Trophoblast cell (in vitro differentiated cells and primary cell): ENCODE measurements around the gene EXTL1.
A peak's percentile ranks its signal among the peaks of the same experiment; 100 is the strongest.

Experiments
- DNase-seq, 2 donors: peaks; one replicate each; pipeline ENCODE4 v3.0.0-alpha.2; 2016
- H2AFZ ChIP-seq: 2 replicates; pipeline ENCODE4 v1.6.1; 2013; ENCODE audit warnings: low read length, moderate library complexity, mild to moderate bottlenecking; ENCODE audit not compliant: insufficient read depth, poor library complexity
- H2AK5ac ChIP-seq: 2 replicates; pipeline ENCODE4 v1.6.1; 2013; ENCODE audit warnings: mild to moderate bottlenecking, low read length
- H2BK120ac ChIP-seq: 2 replicates; pipeline ENCODE4 v1.6.1; 2013; ENCODE audit warnings: low read length, mild to moderate bottlenecking, moderate library complexity; ENCODE audit not compliant: insufficient read depth, poor library complexity
- H2BK12ac ChIP-seq: 2 replicates; pipeline ENCODE4 v1.6.1; 2013; ENCODE audit warnings: mild to moderate bottlenecking, low read length, moderate library complexity
- H2BK5ac ChIP-seq: 2 replicates; pipeline ENCODE4 v1.6.1; 2013; ENCODE audit warnings: low read length, low read depth, moderate library complexity, mild to moderate bottlenecking; ENCODE audit not compliant: poor library complexity
- H3K14ac ChIP-seq: 2 replicates; pipeline ENCODE4 v1.6.1; 2013; ENCODE audit warnings: mild to moderate bottlenecking, low read length
- H3K18ac ChIP-seq: 2 replicates; pipeline ENCODE4 v1.6.1; 2013; ENCODE audit warnings: mild to moderate bottlenecking, low read length
- H3K23ac ChIP-seq: 2 replicates; pipeline ENCODE4 v1.6.1; 2013; ENCODE audit warnings: low read length
- H3K27ac ChIP-seq: 2 replicates; pipeline ENCODE4 v1.5.1; 2013; ENCODE audit warnings: low read depth, mild to moderate bottlenecking, inconsistent platforms, low read length, moderate library complexity
- H3K27me3 ChIP-seq: 2 replicates; pipeline ENCODE4 v1.6.1; 2013; ENCODE audit warnings: inconsistent platforms, mild to moderate bottlenecking, low read length, moderate library complexity; ENCODE audit not compliant: insufficient read depth
- H3K36me3 ChIP-seq, 2 experiments: 1 replicate in 1 of 2; 2 replicates in 1 of 2; pipeline ENCODE4 v1.6.1; 2013; ENCODE audit warnings: low read length in 2 of 2, mild to moderate bottlenecking in 2 of 2, moderate library complexity in 1 of 2; ENCODE audit not compliant: insufficient read depth in 2 of 2, control insufficient read depth in 1 of 2
- H3K4ac ChIP-seq: 2 replicates; pipeline ENCODE4 v1.6.1; 2013; ENCODE audit warnings: low read depth, mild to moderate bottlenecking, low read length, moderate library complexity
- H3K4me1 ChIP-seq, 2 experiments: 1 replicate in 1 of 2; 2 replicates in 1 of 2; pipeline ENCODE4 v1.6.1; 2013; ENCODE audit warnings: low read length in 2 of 2, mild to moderate bottlenecking in 2 of 2, moderate library complexity in 1 of 2; ENCODE audit not compliant: insufficient read depth in 2 of 2, control insufficient read depth in 1 of 2
- H3K4me2 ChIP-seq: 2 replicates; pipeline ENCODE4 v1.6.1; 2013; ENCODE audit warnings: inconsistent platforms, mild to moderate bottlenecking, low read length, moderate library complexity
- H3K4me3 ChIP-seq: 2 replicates; pipeline ENCODE4 v1.5.1; 2013; ENCODE audit warnings: mild to moderate bottlenecking, low read depth, low read length, inconsistent platforms
- H3K79me1 ChIP-seq: one replicate; pipeline ENCODE4 v1.6.1; 2013; ENCODE audit warnings: low read length
- H3K79me2 ChIP-seq: 2 replicates; pipeline ENCODE4 v1.6.1; 2013; ENCODE audit warnings: low read length, mild to moderate bottlenecking; ENCODE audit not compliant: control insufficient read depth, insufficient read depth, poor library complexity
- H3K9ac ChIP-seq: 2 replicates; pipeline ENCODE4 v1.6.1; 2013; ENCODE audit warnings: mild to moderate bottlenecking, low read length
- H3K9me3 ChIP-seq: 2 replicates; pipeline ENCODE4 v1.6.1; 2013; ENCODE audit warnings: low read depth, mild to moderate bottlenecking, control low read depth, inconsistent platforms, low read length; ENCODE audit not compliant: insufficient read depth
- H4K12ac ChIP-seq: 2 replicates; pipeline ENCODE4 v1.6.1; 2013; ENCODE audit warnings: low read depth, mild to moderate bottlenecking, low read length, moderate library complexity
- H4K8ac ChIP-seq: 2 replicates; pipeline ENCODE4 v1.6.1; 2013; ENCODE audit warnings: low read depth, mild to moderate bottlenecking, low read length, moderate library complexity
- H4K91ac ChIP-seq: one replicate; pipeline ENCODE4 v1.6.1; 2013; ENCODE audit warnings: low read depth, mild to moderate bottlenecking, low read length, moderate library complexity
- WGBS: extraction: QIAGEN DNeasy Blood & Tissue Kit; methylation state at CpG from one replicate; pipeline ENCODE4 v1.1.7; 2013; ENCODE audit warnings: missing lambda C conversion rate; ENCODE audit not compliant: insufficient read length, insufficient coverage; ENCODE audit errors: extremely low coverage; 5-methylcytosine and 5-hydroxymethylcytosine counted together

The EXTL1 gene

GRCh38 chr1:26017606-26018005 lies 4.0 kb upstream of the EXTL1 start:
- no peak overlapping the region for H3K4me3 ChIP-seq
- no peak overlapping the region for H2BK12ac ChIP-seq
- H4K12ac ChIP-seq: no peak overlapping the region
- peak; percentile 94 to 95 for DNase-seq
- H3K36me3 ChIP-seq: no peaks in the 10 kb centered on the region
- no peak overlapping the region for H4K8ac ChIP-seq
- no peak overlapping the region for H4K91ac ChIP-seq
- no peak overlapping the region for H2BK120ac ChIP-seq
- peaks cover 17 to 27% of the 10 kb centered on the region in 2 experiments for H3K4me1 ChIP-seq
- no peak overlapping the region for H3K4me2 ChIP-seq
- no CpG with 5 or more reads among the region's 6 CpGs for WGBS
- no peak overlapping the region for H3K23ac ChIP-seq
- H3K18ac ChIP-seq: no peak overlapping the region
- no peak overlapping the region for H2AK5ac ChIP-seq
- no peaks in the 10 kb centered on the region for H3K79me2 ChIP-seq
- H3K79me1 ChIP-seq: peaks cover 3% of the 10 kb centered on the region
- no peak overlapping the region for H3K27ac ChIP-seq
- no peak overlapping the region for H2BK5ac ChIP-seq
- H2AFZ ChIP-seq: no peak overlapping the region
- H3K27me3 ChIP-seq: no peaks in the 10 kb centered on the region
- no peak overlapping the region for H3K4ac ChIP-seq
- no peak overlapping the region for H3K9ac ChIP-seq
- no peak overlapping the region for H3K14ac ChIP-seq
- no peaks in the 10 kb centered on the region for H3K9me3 ChIP-seq

GRCh38 chr1:26019641-26020315 lies 1.8 kb upstream of the EXTL1 start:
- Histone ChIP-seq H3K4me1 (peaks cover 17 to 27% of the 10 kb centered on the region in 2 experiments), H2AK5ac (peak overlapping the region; percentile 18), H2BK5ac (no peak overlapping the region), H3K36me3 (no peaks in the 10 kb centered on the region), H2BK120ac (no peak overlapping the region), H4K91ac (peak overlapping the region; percentile 21), H3K4me3 (no peak overlapping the region), H3K4me2 (no peak overlapping the region), H4K8ac (no peak overlapping the region), H3K23ac (no peak overlapping the region), H3K27ac (no peak overlapping the region), H3K79me2 (no peaks in the 10 kb centered on the region), H2AFZ (no peak overlapping the region), H3K79me1 (peaks cover 3% of the 10 kb centered on the region), H3K4ac (no peak overlapping the region), H2BK12ac (no peak overlapping the region), H3K14ac (no peak overlapping the region), H4K12ac (no peak overlapping the region), H3K27me3 (no peaks in the 10 kb centered on the region), H3K9ac (no peak overlapping the region), H3K9me3 (no peaks in the 10 kb centered on the region), H3K18ac (no peak overlapping the region)
- WGBS: no CpG with 5 or more reads among the region's 8 CpGs
- DNase-seq: peak in 1 of 2 donors; percentile 49

GRCh38 chr1:26020330-26020768 lies 1.2 kb upstream of the EXTL1 start:
- H4K91ac ChIP-seq: no peak overlapping the region

GRCh38 chr1:26020941-26021646 lies 481 bp upstream of the EXTL1 start:
- Histone ChIP-seq H3K14ac (no peak overlapping the region), H3K27ac (no peak overlapping the region), H2BK5ac (no peak overlapping the region), H3K23ac (no peak overlapping the region), H2AK5ac (no peak overlapping the region), H3K4me3 (no peak overlapping the region), H3K4me2 (no peak overlapping the region), H3K4ac (no peak overlapping the region), H3K79me1 (peaks cover 3% of the 10 kb centered on the region), H3K79me2 (no peaks in the 10 kb centered on the region), H4K8ac (no peak overlapping the region), H3K9me3 (no peaks in the 10 kb centered on the region), H3K27me3 (no peaks in the 10 kb centered on the region), H3K18ac (no peak overlapping the region), H4K91ac (no peak overlapping the region), H3K9ac (no peak overlapping the region), H3K4me1 (peaks cover 17 to 27% of the 10 kb centered on the region in 2 experiments), H2BK12ac (no peak overlapping the region), H2BK120ac (no peak overlapping the region), H3K36me3 (no peaks in the 10 kb centered on the region), H4K12ac (no peak overlapping the region), H2AFZ (no peak overlapping the region)
- no peak for DNase-seq
- no CpG with 5 or more reads among the region's 6 CpGs for WGBS

More at GRCh38 chr1:26020330-26020768, 1.2 kb upstream of the EXTL1 start:
- no peak overlapping the region for H3K27ac ChIP-seq
- H3K4me1 ChIP-seq: peaks cover 17 to 27% of the 10 kb centered on the region in 2 experiments
- no peak overlapping the region for H3K4ac ChIP-seq
- H3K9me3 ChIP-seq: no peaks in the 10 kb centered on the region
- no peak overlapping the region for H3K4me2 ChIP-seq
- H4K12ac ChIP-seq: no peak overlapping the region
- H3K4me3 ChIP-seq: no peak overlapping the region
- no CpG with 5 or more reads among the region's 6 CpGs for whole genome bisulfite sequencing
- H3K36me3 ChIP-seq: no peaks in the 10 kb centered on the region
- H2AK5ac ChIP-seq: no peak overlapping the region
- H3K14ac ChIP-seq: no peak overlapping the region
- peaks cover 3% of the 10 kb centered on the region for H3K79me1 ChIP-seq
- no peak for DNase-seq
- no peak overlapping the region for H2AFZ ChIP-seq
- no peaks in the 10 kb centered on the region for H3K79me2 ChIP-seq
- no peak overlapping the region for H2BK5ac ChIP-seq
- no peak overlapping the region for H3K23ac ChIP-seq
- no peak overlapping the region for H2BK120ac ChIP-seq
- H4K8ac ChIP-seq: no peak overlapping the region
- H3K18ac ChIP-seq: no peak overlapping the region
- H2BK12ac ChIP-seq: no peak overlapping the region
- no peaks in the 10 kb centered on the region for H3K27me3 ChIP-seq
- H3K9ac ChIP-seq: no peak overlapping the region
